Adrenal gland (tissue), 12 donors: ENCODE results near the gene GRIN1. TPM values are rescaled to one million over a fixed set of nuclear protein-coding genes. Genes with fewer than 3 reads are reported as not detected.

Source experiments
- DNase-seq, 7 donors: peaks; one replicate each; pipeline ENCODE4 v3.0.0-alpha.2; 2019 to 2020
- H3K27ac ChIP-seq, 5 donors: fragments of 200-600 bp; sonication (generic) in 4 of 5; 1 replicate in 3 of 5; 2 replicates in 2 of 5; pipeline versions ENCODE4 v1.5.1 to v1.8.0; 2016 to 2020; ENCODE audit warnings: mild to moderate bottlenecking in 1 of 5
- H3K27me3 ChIP-seq: fragments of 200-600 bp; 2 replicates; pipeline ENCODE4 v1.8.0; 2021
- H3K36me3 ChIP-seq, 2 donors: fragments of 200-600 bp; replicated peaks in 1 of 2; 1 replicate in 1 of 2; 2 replicates in 1 of 2; pipeline versions ENCODE4 v1.5.1 to v1.8.0; 2018 to 2022
- H3K4me1 ChIP-seq, 2 donors: fragments of 200-600 bp; replicated peaks in 1 of 2; 1 replicate in 1 of 2; 2 replicates in 1 of 2; pipeline versions ENCODE4 v1.5.1 to v1.8.0; 2018 to 2021
- H3K4me3 ChIP-seq, 4 donors: fragments of 200-600 bp; sonication (generic) in 3 of 4; one replicate each; pipeline ENCODE4 v1.5.1; 2016 to 2018
- H3K9me3 ChIP-seq, 3 donors: fragments of 200-600 bp; sonication (generic) in 1 of 3; replicated peaks in 1 of 3; 1 replicate in 2 of 3; 2 replicates in 1 of 3; pipeline versions ENCODE4 v1.5.1 to v1.8.0; 2016 to 2021
- CTCF ChIP-seq, 6 experiments: fragments of 450-650 bp in 4 of 6; fragments of 200-600 bp in 2 of 6; sonication (generic) in 1 of 6; IDR thresholded peaks; 1 replicate in 5 of 6; 2 replicates in 1 of 6; pipeline versions ENCODE4 v1.5.1 to v1.8.0; 2016 to 2021; ENCODE audit warnings: antibody characterized with exemption in 6 of 6, mild to moderate bottlenecking in 2 of 6, moderate library complexity in 1 of 6
- POLR2A ChIP-seq, 2 donors: fragments of 450-650 bp; IDR thresholded peaks; one replicate each; pipeline ENCODE4 v1.6.1; 2017; ENCODE audit warnings: antibody characterized with exemption in 2 of 2, mild to moderate bottlenecking in 2 of 2, moderate library complexity in 1 of 2
- WGBS, 4 donors: extraction: QIAGEN DNeasy Blood & Tissue Kit in 2 of 4; methylation state at CpG; one replicate each; pipeline versions ENCODE4 v1.1.5 to v1.1.7; 2013 to 2017; 5-methylcytosine and 5-hydroxymethylcytosine counted together
- intact Hi-C, 2 donors: fragments of 100-400 bp; cut with DNase I; formaldehyde crosslinking; loops; one replicate each; pipeline versions ENCODE4 v1.14.1 to v1.15.0; 2022 to 2023
- polyA plus RNA-seq, 3 donors: library from polyadenylated mRNA; stranded (reverse); fragments of 200-250 nt in 2 of 3; fragments of 350-450 nt in 1 of 3; fragmentation: Illumina TruSeq in 1 of 3; extraction: RNeasy Lipid Tissue Mini Kit (QIAGEN cat#74804) in 1 of 3; gene quantifications; one replicate each; pipeline ENCODE4 v1.2.3, GENCODE V29; 2013 to 2014
- total RNA-seq, 9 donors: library from RNA; depleted of rRNA in 4 of 9; stranded (reverse); fragments of >200 nt in 4 of 9; fragments of 120-200 nt in 1 of 9; fragmentation: NEBNext Ultra II Directional in 1 of 9; extraction: Animal tissue kit (Norgen Biotek cat#: 25700) in 1 of 9; gene quantifications; one replicate each; pipeline versions ENCODE4 v1.1.0 to v1.2.4, GENCODE V29; 2013 to 2023
- donor health status: healthy with polysubstance abuse.
- donor health status: Bipolar disorder and iron deficiency.
- donor health status: DM: yes; HTN: yes; CAD: no.
- donor health status: DM: no; HTN: no; CAD: no.
- donor health status: DM: no; HTN: no; CAD: no.
- donor health status: DM: yes; HTN: yes; CAD: no.

Gene GRIN1
- total and polyA plus RNA-seq, 12 donors, result 0.04 to 0.28 (median 0.10) TPM; not detected in 5

GRCh38 chr9:137181680-137182079 is 42.7 kb downstream of the GRIN1 start:
- TF ChIP-seq CTCF (IDR thresholded peaks at IDR 0.05), result no peak
- no peak for TF ChIP-seq POLR2A (IDR thresholded peaks at IDR 0.05)
- H3K4me3 ChIP-seq, result no peak overlapping the region
- 88 to 94% (median 89%) methylated on average over 12 to 22 of the region's 22 CpGs for WGBS, 4 donors
- H3K27me3 ChIP-seq, result no peaks in the 10 kb centered on the region
- H3K27ac ChIP-seq, result no peak overlapping the region
- H3K9me3 ChIP-seq, result no peaks in the 10 kb centered on the region
- DNase-seq, result no peak
- H3K4me1 ChIP-seq, result peaks cover 8 to 15% of the 10 kb centered on the region in 2 donors
- peaks cover 0 to 64% of the 10 kb centered on the region in 2 donors for H3K36me3 ChIP-seq
- intact Hi-C loops, result no loop called here

GRCh38 chr9:137182836-137183235 is 43.9 kb downstream of the GRIN1 start:
- 90 to 100% (median 92%) methylated on average over 1 to 17 of the region's 17 CpGs for WGBS, 4 donors
- no peaks in the 10 kb centered on the region for H3K9me3 ChIP-seq
- peaks cover 17 to 26% of the 10 kb centered on the region in 2 donors for H3K4me1 ChIP-seq
- no peak for DNase-seq
- peaks cover 0 to 64% of the 10 kb centered on the region in 2 donors for H3K36me3 ChIP-seq
- no peak overlapping the region for H3K4me3 ChIP-seq
- TF ChIP-seq POLR2A (IDR thresholded peaks at IDR 0.05) (no peak), CTCF (IDR thresholded peaks at IDR 0.05) (no peak)
- no peak overlapping the region for H3K27ac ChIP-seq
- intact Hi-C loops, result no loop called here
- no peaks in the 10 kb centered on the region for H3K27me3 ChIP-seq

DNA sequence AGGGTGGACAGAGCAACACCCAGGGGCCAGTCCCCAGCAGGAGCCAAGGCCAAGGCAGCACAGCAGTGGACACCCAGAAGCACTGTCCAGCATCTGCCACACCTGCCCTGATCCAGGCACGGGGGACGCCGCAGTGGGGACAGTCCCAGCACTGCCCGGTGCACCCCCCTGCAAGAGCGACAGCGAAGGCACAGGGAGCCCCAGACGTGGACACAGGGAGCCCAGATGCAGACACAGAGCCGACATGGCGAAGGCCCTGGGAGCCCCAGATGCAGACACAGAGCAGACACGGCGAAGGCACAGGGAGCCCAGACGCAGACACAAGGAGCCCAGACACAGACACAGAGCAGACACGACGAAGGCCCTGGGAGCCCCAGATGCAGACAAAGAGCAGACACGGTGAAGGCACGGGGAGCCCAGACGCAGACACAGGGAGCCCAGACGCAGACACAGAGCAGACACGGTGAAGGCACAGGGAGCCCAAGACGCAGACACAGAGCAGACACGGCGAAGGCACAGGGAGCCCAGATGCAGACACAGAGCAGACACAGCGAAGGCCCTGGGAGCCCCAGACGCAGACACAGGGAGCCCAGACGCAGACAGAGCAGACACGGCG is 45.1 kb downstream of the GRIN1 start:
- intact Hi-C loops, result no loop called here
- no peak for TF ChIP-seq POLR2A (IDR thresholded peaks at IDR 0.05)
- no peak for TF ChIP-seq CTCF (IDR thresholded peaks at IDR 0.05)
- Histone ChIP-seq H3K4me1 (peaks cover 9 to 19% of the 10 kb centered on the region in 2 donors), H3K36me3 (peaks cover 0 to 64% of the 10 kb centered on the region in 2 donors), H3K9me3 (no peaks in the 10 kb centered on the region), H3K27me3 (no peaks in the 10 kb centered on the region), H3K4me3 (no peak overlapping the region), H3K27ac (no peak overlapping the region)
- 89 to 92% (median 91%) methylated on average over 19 to 27 of the region's 27 CpGs for WGBS, 4 donors
- DNase-seq, result no peak

- TF ChIP-seq CTCF (IDR thresholded peaks at IDR 0.05) (no peak), POLR2A (IDR thresholded peaks at IDR 0.05) (no peak)
- Histone ChIP-seq H3K4me3 (no peak overlapping the region), H3K27me3 (no peaks in the 10 kb centered on the region), H3K4me1 (peaks cover 19 to 29% of the 10 kb centered on the region in 2 donors), H3K36me3 (peaks cover 0 to 59% of the 10 kb centered on the region in 2 donors), H3K9me3 (no peaks in the 10 kb centered on the region), H3K27ac (no peak overlapping the region)
- 87 to 95% (median 91%) methylated on average over 7 to 48 of the region's 48 CpGs for WGBS, 4 donors
- intact Hi-C loops, result no loop called here
- no peak for DNase-seq
Observed at GRCh38 chr9:137184881-137185660, 46.1 kb downstream of the GRIN1 start.
